Measurements from ENCODE around the gene MTFMT.

Gene MTFMT

GRCh38 chr15:65056106-65056505 is 26.7 kb upstream of the MTFMT start:
- no peak for TF ChIP-seq CTCF (conservative IDR thresholded peaks at IDR 0.05; ENCODE audit: low read depth)
- no peak for DNase-seq (ENCODE audit: low spot score)
- CTCF ChIA-PET: interaction anchor here (2.1 kb wide), 1 partner anchor 8 kb away, joined by 6 read pairs; no protein-coding TSS in a partner anchor
- POLR2A ChIA-PET (ENCODE audit: low non-redundant PET): no interaction called here
- H3K27ac ChIP-seq: no peak overlapping the region

GRCh38 chr15:65055201-65055870 is 25.9 kb upstream of the MTFMT start:
- no peak for TF ChIP-seq CTCF (conservative IDR thresholded peaks at IDR 0.05; ENCODE audit: low read depth)
- H3K27ac ChIP-seq: no peak overlapping the region
- ChIA-PET POLR2A (ENCODE audit: low non-redundant PET) (interaction anchor here (0.6 kb wide), 1 partner anchor 392 kb away, joined by 4 read pairs; no protein-coding TSS in a partner anchor), CTCF (interaction anchor here (0.6 to 2.1 kb wide), 4 partner anchors 9 to 46 kb away, joined by 3 to 9 read pairs (median 5); no protein-coding TSS in a partner anchor)
- no peak for DNase-seq (ENCODE audit: low spot score)

- ChIA-PET POLR2A (ENCODE audit: low non-redundant PET) (no interaction called here), CTCF (interaction anchor here (0.5 to 2.1 kb wide), 10 partner anchors 9 to 1164 kb away, joined by 3 to 9 read pairs (median 4); no protein-coding TSS in a partner anchor)
- H3K27ac ChIP-seq: no peak overlapping the region
- TF ChIP-seq CTCF (conservative IDR thresholded peaks at IDR 0.05; ENCODE audit: low read depth): peak; percentile 96
- DNase-seq (ENCODE audit: low spot score): peak; percentile 75
These were observed 25.1 kb upstream of the MTFMT start for GRCh38 chr15:65054333-65055200.

- DNase-seq (ENCODE audit: low spot score): no peak
- TF ChIP-seq CTCF (conservative IDR thresholded peaks at IDR 0.05; ENCODE audit: low read depth): no peak
- no peak overlapping the region for H3K27ac ChIP-seq
- POLR2A ChIA-PET (ENCODE audit: low non-redundant PET): interaction anchor here (0.7 kb wide), 1 partner anchor 13 kb away, joined by 11 read pairs; no protein-coding TSS in a partner anchor
- CTCF ChIA-PET: interaction anchor here (0.5 to 0.6 kb wide), 2 partner anchors 29 to 283 kb away, joined by 3 to 4 read pairs; no protein-coding TSS in a partner anchor
These were observed 23.5 kb upstream of the MTFMT start for GRCh38 chr15:65052956-65053355.

GRCh38 chr15:65051266-65051665 is 21.8 kb upstream of the MTFMT start:
- CTCF ChIA-PET: interaction anchor here (0.7 kb wide), 1 partner anchor 200 kb away, joined by 3 read pairs; no protein-coding TSS in a partner anchor
- POLR2A ChIA-PET (ENCODE audit: low non-redundant PET): interaction anchor here (0.5 kb wide), 1 partner anchor 73 kb away, joined by 3 read pairs; no protein-coding TSS in a partner anchor

More at GRCh38 chr15:65051266-65051665, 21.8 kb upstream of the MTFMT start:
- TF ChIP-seq CTCF (conservative IDR thresholded peaks at IDR 0.05; ENCODE audit: low read depth): no peak
- H3K27ac ChIP-seq: no peak overlapping the region
- no peak for DNase-seq (ENCODE audit: low spot score)
